ENCODE data around the gene ZNF765. TPM values are rescaled to one million over a fixed set of nuclear protein-coding genes. Genes with fewer than 3 reads are reported as not detected.
"Not testable (repeated sequence)": the region's sequence is repeated elsewhere in the genome, so short reads cannot be mapped to it uniquely, and the experiment has no call there.

Gene ZNF765
- total and polyA plus RNA-seq, 2 donors: 6.2 to 12.2 TPM

DNA sequence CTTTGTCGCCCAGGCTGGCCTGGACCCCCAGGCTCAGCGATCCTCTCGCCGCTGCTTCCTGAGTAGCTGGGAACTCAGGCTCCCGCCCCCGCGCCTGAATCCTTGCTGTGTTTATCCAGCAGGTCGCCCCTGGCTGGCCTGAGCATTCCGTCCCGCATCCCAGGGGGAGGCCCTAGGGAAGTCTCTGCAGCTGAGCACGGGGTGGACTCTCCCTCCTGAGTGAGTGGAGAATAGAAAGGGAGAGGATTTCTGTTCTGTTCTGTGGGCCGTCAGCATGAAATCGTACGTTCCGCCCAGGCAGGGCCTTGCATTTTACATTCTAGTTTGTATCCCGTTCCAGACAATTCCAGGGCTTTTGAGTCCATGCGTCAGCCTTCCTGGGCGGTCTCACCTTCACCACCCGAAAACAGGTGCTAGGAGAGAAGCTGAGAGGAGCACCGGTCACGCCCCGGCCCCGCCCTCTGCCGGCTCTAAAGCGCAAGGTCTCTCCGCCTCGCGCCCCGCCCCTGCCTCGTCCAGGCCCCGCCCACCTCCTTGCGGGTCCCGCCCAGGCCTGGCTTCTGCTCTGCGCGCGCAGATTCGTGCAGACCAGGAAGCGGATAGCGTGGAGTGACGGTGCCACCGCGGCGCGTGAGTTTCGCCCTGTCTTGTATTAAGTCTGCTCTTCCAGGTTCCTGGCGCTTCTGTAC lies 36.6 kb downstream of the ZNF765 start, which contains the start of gene ZNF761:
Gene ZNF761 (plus strand): TSS at position 586 of the 689 bp plus-strand sequence. CDS start 15,285 bp downstream, outside the sequence.
- Histone ChIP-seq H3K4me1 (ENCODE audit: control insufficient read depth in 2 of 2, insufficient read depth in 2 of 2, low read length in 2 of 2) (peaks cover 3 to 4% of the 10 kb centered on the region in 2 donors), H3K4me3 (ENCODE audit: low read length in 2 of 2) (peak within 1 kb of the TSS; percentile 73), H3K36me3 (ENCODE audit: control insufficient read depth in 2 of 2, insufficient read depth in 2 of 2, low read length in 1 of 2) (peaks cover 9 to 13% of the 10 kb centered on the region in 2 donors), H3K27me3 (ENCODE audit: control insufficient read depth in 2 of 2, insufficient read depth in 1 of 2, low read length in 1 of 2) (peaks cover 0 to 2% of the 10 kb centered on the region in 2 donors), H3K27ac (ENCODE audit: low read depth in 1 of 2, low read length in 1 of 2) (peak within 1 kb of the TSS; percentile 69 to 81), H3K9me3 (ENCODE audit: control insufficient read depth in 2 of 2, insufficient read depth in 1 of 2, low read length in 1 of 2) (no peaks in the 10 kb centered on the region)
- peak; percentile 79 to 97 (median 92) for DNase-seq (ENCODE audit: low read depth in 6 of 9, low spot score in 9 of 9)
- WGBS: 3% methylated on average over 46 of the region's 46 CpGs

DNA sequence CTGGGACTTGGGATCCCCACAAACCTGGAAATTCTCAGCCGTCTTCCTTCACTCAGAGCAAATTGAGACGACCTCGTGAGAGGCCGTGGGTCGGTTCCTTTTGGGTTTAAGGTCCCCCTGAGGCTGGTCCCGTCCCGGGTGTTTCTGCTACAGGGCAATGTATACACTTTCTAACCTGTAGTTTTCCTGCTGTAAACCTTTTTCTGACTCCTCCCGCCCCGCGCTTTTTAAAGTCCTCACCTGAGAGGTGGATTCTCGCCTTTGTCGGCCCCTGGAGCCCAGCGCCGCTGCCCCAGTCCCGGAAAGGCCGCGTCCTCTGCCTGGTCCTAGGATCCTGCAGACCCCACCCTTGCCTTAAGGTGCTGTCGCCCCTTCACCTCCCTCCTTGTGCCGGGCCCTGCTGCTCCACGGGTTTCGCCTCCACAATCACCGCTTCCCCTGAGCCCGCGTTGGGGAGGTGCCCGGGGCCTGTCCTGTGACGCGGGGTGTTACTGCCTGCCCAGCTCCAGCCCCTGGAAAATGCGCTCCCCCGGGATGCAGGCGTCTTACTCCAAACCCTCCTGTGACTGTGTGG lies 37.2 kb downstream of the ZNF765 start:
- H3K4me3 ChIP-seq (ENCODE audit: low read length in 2 of 2): peak overlapping the region; percentile 73
- H3K4me1 ChIP-seq (ENCODE audit: control insufficient read depth in 2 of 2, insufficient read depth in 2 of 2, low read length in 2 of 2): peaks cover 3 to 4% of the 10 kb centered on the region in 2 donors
- no peaks in the 10 kb centered on the region for H3K9me3 ChIP-seq (ENCODE audit: control insufficient read depth in 2 of 2, insufficient read depth in 1 of 2, low read length in 1 of 2)
- no peak for DNase-seq (ENCODE audit: low read depth in 6 of 9, low spot score in 9 of 9)
- H3K36me3 ChIP-seq (ENCODE audit: control insufficient read depth in 2 of 2, insufficient read depth in 2 of 2, low read length in 1 of 2): peaks cover 9 to 19% of the 10 kb centered on the region in 2 donors
- peaks cover 0 to 2% of the 10 kb centered on the region in 2 donors for H3K27me3 ChIP-seq (ENCODE audit: control insufficient read depth in 2 of 2, insufficient read depth in 1 of 2, low read length in 1 of 2)
- H3K27ac ChIP-seq (ENCODE audit: low read depth in 1 of 2, low read length in 1 of 2): peak overlapping the region; percentile 69 to 81
- 1% methylated on average over 30 of the region's 30 CpGs for WGBS

DNA sequence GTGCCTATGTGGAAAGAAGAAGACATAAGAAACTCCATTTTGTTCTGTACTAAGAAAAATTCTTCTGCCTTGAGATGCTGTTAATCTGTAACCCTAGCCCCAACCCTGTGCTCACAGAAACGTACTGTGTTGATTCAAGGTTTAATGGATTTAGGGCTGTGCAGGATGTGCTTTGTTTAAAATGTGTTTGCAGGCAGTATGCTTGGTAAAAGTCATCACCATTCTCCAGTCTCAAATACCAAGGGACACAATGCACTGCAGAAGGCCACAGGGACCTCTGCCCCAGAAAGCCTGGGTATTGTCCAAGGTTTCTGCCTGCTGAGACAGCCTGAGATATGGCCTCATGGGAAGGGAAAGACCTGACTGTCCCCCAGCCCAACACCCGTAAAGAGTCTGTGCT lies 48.9 kb downstream of the ZNF765 start:
- H3K27me3 ChIP-seq (ENCODE audit: control insufficient read depth in 2 of 2, insufficient read depth in 1 of 2, low read length in 1 of 2); H3K4me1 ChIP-seq (ENCODE audit: control insufficient read depth in 2 of 2, insufficient read depth in 2 of 2, low read length in 2 of 2); H3K4me3 ChIP-seq (ENCODE audit: low read length in 2 of 2); H3K27ac ChIP-seq (ENCODE audit: low read depth in 1 of 2, low read length in 1 of 2); DNase-seq (ENCODE audit: low read depth in 6 of 9, low spot score in 9 of 9): not testable (repeated sequence)
- Histone ChIP-seq H3K36me3 (ENCODE audit: control insufficient read depth in 2 of 2, insufficient read depth in 2 of 2, low read length in 1 of 2) (peaks cover 6 to 55% of the 10 kb centered on the region in 2 donors), H3K9me3 (ENCODE audit: control insufficient read depth in 2 of 2, insufficient read depth in 1 of 2, low read length in 1 of 2) (peaks cover 13 to 14% of the 10 kb centered on the region in 2 donors)
- WGBS: 95% methylated on average over 2 of the region's 2 CpGs

- not testable (repeated sequence) for H3K27ac ChIP-seq (ENCODE audit: low read depth in 1 of 2, low read length in 1 of 2); H3K4me3 ChIP-seq (ENCODE audit: low read length in 2 of 2); DNase-seq (ENCODE audit: low read depth in 6 of 9, low spot score in 9 of 9); H3K27me3 ChIP-seq (ENCODE audit: control insufficient read depth in 2 of 2, insufficient read depth in 1 of 2, low read length in 1 of 2); H3K4me1 ChIP-seq (ENCODE audit: control insufficient read depth in 2 of 2, insufficient read depth in 2 of 2, low read length in 2 of 2)
- Histone ChIP-seq H3K36me3 (ENCODE audit: control insufficient read depth in 2 of 2, insufficient read depth in 2 of 2, low read length in 1 of 2) (peaks cover 14 to 48% of the 10 kb centered on the region in 2 donors), H3K9me3 (ENCODE audit: control insufficient read depth in 2 of 2, insufficient read depth in 1 of 2, low read length in 1 of 2) (peaks cover 10 to 23% of the 10 kb centered on the region in 2 donors)
- WGBS: 98% methylated on average over 5 of the region's 5 CpGs
Measured at GRCh38 chr19:53447196-53447595, 52.2 kb downstream of the ZNF765 start.

GRCh38 chr19:53455828-53456227 lies 60.9 kb downstream of the ZNF765 start:
- Histone ChIP-seq H3K27ac (ENCODE audit: low read depth in 1 of 2, low read length in 1 of 2) (no peak overlapping the region), H3K4me1 (ENCODE audit: control insufficient read depth in 2 of 2, insufficient read depth in 2 of 2, low read length in 2 of 2) (no peaks in the 10 kb centered on the region), H3K27me3 (ENCODE audit: control insufficient read depth in 2 of 2, insufficient read depth in 1 of 2, low read length in 1 of 2) (no peaks in the 10 kb centered on the region), H3K4me3 (ENCODE audit: low read length in 2 of 2) (no peak overlapping the region), H3K9me3 (ENCODE audit: control insufficient read depth in 2 of 2, insufficient read depth in 1 of 2, low read length in 1 of 2) (peaks cover 14 to 30% of the 10 kb centered on the region in 2 donors), H3K36me3 (ENCODE audit: control insufficient read depth in 2 of 2, insufficient read depth in 2 of 2, low read length in 1 of 2) (peaks cover 19 to 32% of the 10 kb centered on the region in 2 donors)
- no peak for DNase-seq (ENCODE audit: low read depth in 6 of 9, low spot score in 9 of 9)
- 99% methylated on average over 9 of the region's 9 CpGs for WGBS

GRCh38 chr19:53460131-53460721 lies 65.3 kb downstream of the ZNF765 start:
- not testable (repeated sequence) for H3K4me1 ChIP-seq (ENCODE audit: control insufficient read depth in 2 of 2, insufficient read depth in 2 of 2, low read length in 2 of 2); H3K27me3 ChIP-seq (ENCODE audit: control insufficient read depth in 2 of 2, insufficient read depth in 1 of 2, low read length in 1 of 2); H3K36me3 ChIP-seq (ENCODE audit: control insufficient read depth in 2 of 2, insufficient read depth in 2 of 2, low read length in 1 of 2); H3K27ac ChIP-seq (ENCODE audit: low read depth in 1 of 2, low read length in 1 of 2); H3K4me3 ChIP-seq (ENCODE audit: low read length in 2 of 2); DNase-seq (ENCODE audit: low read depth in 6 of 9, low spot score in 9 of 9)
- 83% methylated on average over 11 of the region's 11 CpGs for WGBS
- H3K9me3 ChIP-seq (ENCODE audit: control insufficient read depth in 2 of 2, insufficient read depth in 1 of 2, low read length in 1 of 2): peaks cover 6 to 27% of the 10 kb centered on the region in 2 donors

DNA sequence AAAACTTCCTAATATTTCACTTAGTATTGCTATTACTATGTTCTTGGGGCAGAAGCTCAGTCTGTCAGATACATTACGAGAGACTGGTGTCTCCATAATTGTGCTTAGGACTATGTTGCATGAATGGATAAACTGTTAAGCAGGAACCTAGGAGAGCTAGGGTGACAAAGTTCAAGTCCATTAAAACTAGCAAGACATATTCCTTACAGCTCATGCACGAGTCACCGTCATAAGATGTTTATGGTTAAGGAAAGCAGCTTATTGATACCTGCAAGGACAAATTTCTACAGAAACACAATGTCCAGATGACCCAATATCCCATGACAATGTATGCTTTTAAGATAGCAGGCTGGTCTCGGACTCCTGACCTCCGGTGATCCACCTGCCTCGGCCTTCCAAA lies 66.9 kb downstream of the ZNF765 start:
- peaks cover 5 to 27% of the 10 kb centered on the region in 2 donors for H3K9me3 ChIP-seq (ENCODE audit: control insufficient read depth in 2 of 2, insufficient read depth in 1 of 2, low read length in 1 of 2)
- WGBS: 98% methylated on average over 6 of the region's 6 CpGs

GRCh38 chr19:53462861-53463260 lies 67.9 kb downstream of the ZNF765 start:
- H3K36me3 ChIP-seq (ENCODE audit: control insufficient read depth in 2 of 2, insufficient read depth in 2 of 2, low read length in 1 of 2): no peaks in the 10 kb centered on the region
- no peak overlapping the region for H3K27ac ChIP-seq (ENCODE audit: low read depth in 1 of 2, low read length in 1 of 2)
- H3K27me3 ChIP-seq (ENCODE audit: control insufficient read depth in 2 of 2, insufficient read depth in 1 of 2, low read length in 1 of 2): peaks cover 2 to 10% of the 10 kb centered on the region in 2 donors
- H3K4me3 ChIP-seq (ENCODE audit: low read length in 2 of 2): no peak overlapping the region
- DNase-seq (ENCODE audit: low read depth in 6 of 9, low spot score in 9 of 9): no peak
- H3K4me1 ChIP-seq (ENCODE audit: control insufficient read depth in 2 of 2, insufficient read depth in 2 of 2, low read length in 2 of 2): no peaks in the 10 kb centered on the region
- WGBS: 51% methylated on average over 14 of the region's 14 CpGs
- peaks cover 5 to 27% of the 10 kb centered on the region in 2 donors for H3K9me3 ChIP-seq (ENCODE audit: control insufficient read depth in 2 of 2, insufficient read depth in 1 of 2, low read length in 1 of 2)

More for the DNA sequence above, 66.9 kb downstream of the ZNF765 start:
- H3K27me3 ChIP-seq (ENCODE audit: control insufficient read depth in 2 of 2, insufficient read depth in 1 of 2, low read length in 1 of 2): peaks cover 2 to 10% of the 10 kb centered on the region in 2 donors
- DNase-seq (ENCODE audit: low read depth in 6 of 9, low spot score in 9 of 9): no peak
- no peaks in the 10 kb centered on the region for H3K36me3 ChIP-seq (ENCODE audit: control insufficient read depth in 2 of 2, insufficient read depth in 2 of 2, low read length in 1 of 2)
- no peak overlapping the region for H3K27ac ChIP-seq (ENCODE audit: low read depth in 1 of 2, low read length in 1 of 2)
- no peak overlapping the region for H3K4me3 ChIP-seq (ENCODE audit: low read length in 2 of 2)
- no peaks in the 10 kb centered on the region for H3K4me1 ChIP-seq (ENCODE audit: control insufficient read depth in 2 of 2, insufficient read depth in 2 of 2, low read length in 2 of 2)

DNA sequence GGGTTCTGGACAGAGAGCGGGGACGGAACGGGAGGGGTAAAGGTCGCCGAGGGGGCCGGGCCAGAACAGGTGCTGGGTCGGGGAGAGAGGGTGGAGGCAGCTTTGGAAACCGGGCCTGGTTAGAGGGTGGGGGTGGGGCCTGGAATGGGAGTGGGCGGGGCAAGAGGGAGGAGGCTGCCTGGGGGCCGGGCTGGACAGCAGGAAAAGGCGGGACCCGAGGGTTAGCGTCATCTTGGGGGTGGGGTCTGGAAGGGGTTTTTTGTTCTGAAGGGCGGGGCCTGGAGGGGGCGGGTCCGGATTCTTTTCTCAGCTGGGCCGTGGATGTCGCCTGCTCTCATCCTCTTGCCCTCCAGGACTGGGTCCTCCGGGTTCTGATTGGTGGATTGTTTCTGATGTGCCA lies 68.3 kb downstream of the ZNF765 start:
- peaks cover 2 to 10% of the 10 kb centered on the region in 2 donors for H3K27me3 ChIP-seq (ENCODE audit: control insufficient read depth in 2 of 2, insufficient read depth in 1 of 2, low read length in 1 of 2)
- DNase-seq (ENCODE audit: low read depth in 6 of 9, low spot score in 9 of 9): no peak
- peaks cover 5 to 27% of the 10 kb centered on the region in 2 donors for H3K9me3 ChIP-seq (ENCODE audit: control insufficient read depth in 2 of 2, insufficient read depth in 1 of 2, low read length in 1 of 2)
- 18% methylated on average over 19 of the region's 19 CpGs for WGBS
- H3K4me1 ChIP-seq (ENCODE audit: control insufficient read depth in 2 of 2, insufficient read depth in 2 of 2, low read length in 2 of 2): peaks cover under 1% of the 10 kb centered on the region in 2 donors
- H3K4me3 ChIP-seq (ENCODE audit: low read length in 2 of 2): no peak overlapping the region
- H3K27ac ChIP-seq (ENCODE audit: low read depth in 1 of 2, low read length in 1 of 2): no peak overlapping the region
- H3K36me3 ChIP-seq (ENCODE audit: control insufficient read depth in 2 of 2, insufficient read depth in 2 of 2, low read length in 1 of 2): no peaks in the 10 kb centered on the region

Measured in thymus (tissue), 11 donors.